GM12872 (cell line): Measurements from ENCODE around the gene EPS8.

ENCODE experiments used
- CTCF ChIP-seq: IDR thresholded peaks from 3 replicates; pipeline ENCODE4 v1.5.1; 2011; ENCODE audit warnings: low read depth, mild to moderate bottlenecking, low read length, moderate library complexity; ENCODE audit not compliant: insufficient read depth

The EPS8 gene

GRCh38 chr12:15794836-15795235, 5.6 kb upstream of the EPS8 start:
- TF ChIP-seq CTCF = no peak

GRCh38 chr12:15794196-15794595, 5.0 kb upstream of the EPS8 start:
- no peak for TF ChIP-seq CTCF

- no peak for TF ChIP-seq CTCF
Observed at GRCh38 chr12:15788233-15789219, 662 bp downstream of the EPS8 start.

GRCh38 chr12:15787778-15788177, 1.4 kb downstream of the EPS8 start:
- no peak for TF ChIP-seq CTCF

GRCh38 chr12:15786772-15787171, 2.4 kb downstream of the EPS8 start:
- no peak for TF ChIP-seq CTCF

GRCh38 chr12:15783288-15783687, 5.9 kb downstream of the EPS8 start:
- TF ChIP-seq CTCF = no peak

GRCh38 chr12:15782667-15783066, 6.5 kb downstream of the EPS8 start:
- TF ChIP-seq CTCF = no peak
